ENCODE measurements around the gene RBM6. TPM values are rescaled to one million over a fixed set of nuclear protein-coding genes. Genes with fewer than 3 reads are reported as not detected.

Gene RBM6
- total and polyA plus RNA-seq, 11 donors = 21.1 to 75.1 (median 32.6) TPM

GRCh38 chr3:49911124-49911420, 28.9 kb upstream of the RBM6 start:
- 78 to 98% (median 87%) methylated on average over 2 of the region's 2 CpGs for WGBS, 4 donors
- Histone ChIP-seq H3K4me1 (peaks cover 0 to 9% (median 5%) of the 10 kb centered on the region in 12 donors), H3K36me3 (peaks cover 0 to 41% (median 33%) of the 10 kb centered on the region in 9 donors), H3K27me3 (no peaks in the 10 kb centered on the region), H3K4me3 (no peak overlapping the region), H3K9me3 (no peaks in the 10 kb centered on the region), H3K27ac (no peak overlapping the region)
- ATAC-seq (no peak), DNase-seq (no peak)
- intact Hi-C loops (cut with DNase I) = loop anchor here in 1 of 10 donors (10.0 kb wide), 1 partner anchor 206 kb away; no protein-coding TSS in a partner anchor
- TF ChIP-seq CTCF (IDR thresholded peaks at IDR 0.05) (no peak), POLR2A (IDR thresholded peaks at IDR 0.05) (no peak)

- Histone ChIP-seq H3K4me1 (peaks cover 0 to 4% (median under 1%) of the 10 kb centered on the region in 12 donors), H3K36me3 (peaks cover 0 to 41% (median 33%) of the 10 kb centered on the region in 9 donors), H3K27me3 (no peaks in the 10 kb centered on the region), H3K4me3 (no peak overlapping the region), H3K9me3 (no peaks in the 10 kb centered on the region), H3K27ac (no peak overlapping the region)
- intact Hi-C loops (cut with DNase I) = loop anchor here in 1 of 10 donors (10.0 kb wide), 1 partner anchor 207 kb away; no protein-coding TSS in a partner anchor
- ATAC-seq (no peak), DNase-seq (no peak)
- TF ChIP-seq CTCF (IDR thresholded peaks at IDR 0.05) (no peak), POLR2A (IDR thresholded peaks at IDR 0.05) (no peak)
- 90 to 97% (median 93%) methylated on average over 6 to 15 of the region's 15 CpGs for WGBS, 4 donors
These were observed 28.3 kb upstream of the RBM6 start for GRCh38 chr3:49911611-49912010.

- 75 to 88% (median 85%) methylated on average over 4 of the region's 4 CpGs for WGBS, 4 donors
- Histone ChIP-seq H3K4me3 (no peak overlapping the region), H3K27ac (no peak overlapping the region), H3K27me3 (no peaks in the 10 kb centered on the region), H3K36me3 (peaks cover 0 to 41% (median 33%) of the 10 kb centered on the region in 9 donors), H3K4me1 (peaks cover 0 to 2% (median 0%) of the 10 kb centered on the region in 12 donors), H3K9me3 (no peaks in the 10 kb centered on the region)
- ATAC-seq = peak; percentile 56 to 76 (median 64)
- TF ChIP-seq CTCF (IDR thresholded peaks at IDR 0.05) = no peak
- no peak for TF ChIP-seq POLR2A (IDR thresholded peaks at IDR 0.05)
- intact Hi-C loops (cut with DNase I) = loop anchor here in 1 of 10 donors (10.0 kb wide), 1 partner anchor 208 kb away; no protein-coding TSS in a partner anchor
- DNase-seq = no peak
These were observed 27.1 kb upstream of the RBM6 start for GRCh38 chr3:49912881-49913281.

- ATAC-seq (no peak), DNase-seq (no peak)
- Histone ChIP-seq H3K4me1 (peaks cover 0 to 5% (median 0%) of the 10 kb centered on the region in 12 donors), H3K36me3 (peaks cover 0 to 29% (median 24%) of the 10 kb centered on the region in 9 donors), H3K4me3 (no peak overlapping the region), H3K9me3 (no peaks in the 10 kb centered on the region), H3K27ac (no peak overlapping the region), H3K27me3 (no peaks in the 10 kb centered on the region)
- 87 to 96% (median 94%) methylated on average over 2 of the region's 2 CpGs for WGBS, 4 donors
- no peak for TF ChIP-seq CTCF (IDR thresholded peaks at IDR 0.05)
- intact Hi-C loops (cut with DNase I) = loop anchor here in 1 of 10 donors (10.0 kb wide), 1 partner anchor 210 kb away; no protein-coding TSS in a partner anchor
These were observed 25.0 kb upstream of the RBM6 start for GRCh38 chr3:49914906-49915305.

Data from heart left ventricle (tissue), 16 donors.